SK-N-SH (cell line): ENCODE data around the gene GMPR2. TPM values are rescaled to one million over a fixed set of nuclear protein-coding genes. Genes with fewer than 3 reads are reported as not detected.

ENCODE experiments used
- CTCF ChIA-PET: fragments of 300-600, 350-600 bp; formaldehyde crosslinking; extraction: SDS; loops from one replicate; lab custom pipeline; 2021; lab: Yijun Ruan, JAX
- POLR2A ChIA-PET: fragments of 350-600 bp; sonication (Branson Sonifier 250); formaldehyde crosslinking; extraction: SDS; loops from one replicate; lab custom pipeline; 2020; ENCODE audit warnings: antibody characterized with exemption, inconsistent platforms; lab: Yijun Ruan, JAX
- DNase-seq: peaks from one replicate; pipeline ENCODE4 v3.0.0; 2012
- H2AFZ ChIP-seq: fragments of 200-600 bp; sonication (generic); 2 replicates; pipeline ENCODE4 v1.8.1; 2016; ENCODE audit warnings: antibody characterized with exemption, mild to moderate bottlenecking, low read depth
- H3F3A ChIP-seq: fragments of 200-600 bp; sonication (generic); replicated peaks from 2 replicates; pipeline ENCODE3; 2016; ENCODE audit warnings: antibody characterized with exemption, mild to moderate bottlenecking; ENCODE audit not compliant: insufficient read depth
- H3K27ac ChIP-seq, 2 experiments: fragments of 200-500 bp in 1 of 2; fragments of 200-600 bp in 1 of 2; sonication (Bioruptor generic) in 1 of 2; sonication (generic), shearing (Covaris generic) in 1 of 2; 2 replicates each; pipeline versions ENCODE4 v1.5.1 to v1.6.1; 2014 to 2016; ENCODE audit warnings: low read depth in 2 of 2, inconsistent platforms in 1 of 2, low read length in 1 of 2, mild to moderate bottlenecking in 1 of 2, mixed read lengths in 1 of 2
- H3K27me3 ChIP-seq: fragments of 200-600 bp; sonication (generic), shearing (Covaris generic); 2 replicates; pipeline ENCODE4 v1.6.1; 2016; ENCODE audit warnings: mixed run types; ENCODE audit not compliant: insufficient read depth
- H3K36me3 ChIP-seq, 2 experiments: fragments of 200-500 bp in 1 of 2; fragments of 200-600 bp in 1 of 2; sonication (Bioruptor generic) in 1 of 2; sonication (generic) in 1 of 2; replicated peaks in 1 of 2; 2 replicates each; pipeline versions ENCODE3 to v1.5.1; 2014 to 2016; ENCODE audit warnings: low read length in 1 of 2, mild to moderate bottlenecking in 1 of 2; ENCODE audit not compliant: insufficient read depth in 2 of 2, control insufficient read depth in 1 of 2
- H3K4me1 ChIP-seq, 2 experiments: fragments of 200-500 bp in 1 of 2; fragments of 200-600 bp in 1 of 2; sonication (Bioruptor generic) in 1 of 2; sonication (generic), shearing (Covaris generic) in 1 of 2; 2 replicates each; pipeline versions ENCODE4 v1.5.1 to v1.6.1; 2014 to 2016; ENCODE audit warnings: low read depth in 1 of 2, low read length in 1 of 2, mixed run types in 1 of 2; ENCODE audit not compliant: insufficient read depth in 2 of 2, control insufficient read depth in 1 of 2
- H3K4me2 ChIP-seq: fragments of 200-600 bp; sonication (generic), shearing (Covaris generic); 2 replicates; pipeline ENCODE4 v1.6.1; 2017; ENCODE audit warnings: mixed run types
- H3K4me3 ChIP-seq, 2 experiments: fragments of 200-500 bp in 1 of 2; fragments of 200-600 bp in 1 of 2; sonication (Bioruptor generic) in 1 of 2; sonication (generic), shearing (Covaris generic) in 1 of 2; 2 replicates each; pipeline versions ENCODE4 v1.5.1 to v1.8.1; 2014 to 2016; ENCODE audit warnings: low read depth in 2 of 2, inconsistent platforms in 1 of 2, low read length in 1 of 2, mild to moderate bottlenecking in 1 of 2, mixed read lengths in 1 of 2, moderate library complexity in 1 of 2
- H3K79me2 ChIP-seq: fragments of 200-600 bp; sonication (generic); 2 replicates; pipeline ENCODE4 v1.8.1; 2017; ENCODE audit warnings: mild to moderate bottlenecking; ENCODE audit not compliant: insufficient read depth
- H3K9ac ChIP-seq: fragments of 200-600 bp; sonication (generic); 2 replicates; pipeline ENCODE4 v1.6.1; 2017; ENCODE audit warnings: mixed run types
- H3K9me2 ChIP-seq: fragments of 200-600 bp; sonication (generic); 2 replicates; pipeline ENCODE4 v1.6.1; 2017; ENCODE audit warnings: mixed run types
- H3K9me3 ChIP-seq: fragments of 200-600 bp; sonication (generic); 2 replicates; pipeline ENCODE4 v1.6.1; 2017; ENCODE audit warnings: mixed run types, mild to moderate bottlenecking, moderate library complexity
- H4K20me1 ChIP-seq: fragments of 200-600 bp; sonication (generic); 2 replicates; pipeline ENCODE4 v1.6.1; 2017; ENCODE audit warnings: mild to moderate bottlenecking, mixed run types; ENCODE audit not compliant: insufficient read depth
- ELF1 ChIP-seq: IDR thresholded peaks from 2 replicates; pipeline ENCODE4 v1.4.0; 2012
- EZH2phosphoT487 ChIP-seq: fragments of 200-600 bp; sonication (generic); IDR thresholded peaks from 2 replicates; pipeline ENCODE4 v1.6.1; 2017; ENCODE audit warnings: low read depth, mixed run types, mild to moderate bottlenecking, antibody characterized with exemption, moderate library complexity, borderline replicate concordance
- FOXJ3 ChIP-seq: sonication (generic); formaldehyde crosslinking; IDR thresholded peaks from 2 replicates; pipeline ENCODE4 v1.5.1; 2020; ENCODE audit warnings: mild to moderate bottlenecking, missing genetic modification reagents
- FOXM1 ChIP-seq: IDR thresholded peaks from 2 replicates; pipeline ENCODE4 v1.4.0; 2012; ENCODE audit warnings: low read depth, mild to moderate bottlenecking
- GABPA ChIP-seq: IDR thresholded peaks from 2 replicates; pipeline ENCODE4 v1.4.0; 2012; ENCODE audit warnings: low read depth, mild to moderate bottlenecking
- MEF2A ChIP-seq: IDR thresholded peaks from 2 replicates; pipeline ENCODE4 v1.4.0; 2012; ENCODE audit warnings: low read depth, borderline replicate concordance
- RAD21 ChIP-seq: IDR thresholded peaks from 2 replicates; pipeline ENCODE4 v1.6.1; 2012; ENCODE audit warnings: mild to moderate bottlenecking, low read length
- RCOR1 ChIP-seq: fragments of 150-350 bp; IDR thresholded peaks from 2 replicates; pipeline ENCODE4 v1.6.1; 2017; ENCODE audit warnings: antibody characterized with exemption, low read length
- RFX5 ChIP-seq: IDR thresholded peaks from 2 replicates; pipeline ENCODE4 v1.6.1; 2012; ENCODE audit warnings: mild to moderate bottlenecking, improper control_type of control experiment, low read length
- TEAD4 ChIP-seq: IDR thresholded peaks from 2 replicates; pipeline ENCODE4 v1.4.0; 2012; ENCODE audit warnings: mild to moderate bottlenecking, borderline replicate concordance; ENCODE audit not compliant: insufficient read depth
- WGBS: methylation state at CpG from one replicate; pipeline ENCODE4 v1.1.6; 2017; ENCODE audit warnings: low lambda C conversion rate; 5-methylcytosine and 5-hydroxymethylcytosine counted together
- polyA plus RNA-seq, 3 experiments: library from polyadenylated mRNA; depleted of rRNA; stranded (reverse); fragments of >200 nt; gene quantifications; 2 replicates each; pipeline ENCODE4 v1.2.3, GENCODE V29; 2012
- TF ChIP-seq, protein P1 (sequence below): fragments of 150-350 bp; IDR thresholded peaks from 2 replicates; pipeline ENCODE4 v1.6.1; 2016; ENCODE audit warnings: mild to moderate bottlenecking, low read depth, low read length
- TF ChIP-seq, protein P2 (sequence below): IDR thresholded peaks from 2 replicates; pipeline ENCODE4 v1.4.0; 2012; ENCODE audit warnings: low read depth, borderline replicate concordance
- TF ChIP-seq, protein P3 (sequence below): IDR thresholded peaks from 2 replicates; pipeline ENCODE4 v1.4.0; 2012; ENCODE audit warnings: low read depth, borderline replicate concordance
- TF ChIP-seq, protein P4 (sequence below): fragments of 200-600 bp; sonication (generic); IDR thresholded peaks from 2 replicates; pipeline ENCODE4 v1.6.1; 2017; ENCODE audit warnings: antibody characterized with exemption, mild to moderate bottlenecking, moderate library complexity

The GMPR2 gene
- polyA plus RNA-seq, 1 of the 3 experiments (the other 2 are of a cell fraction): 97.0 TPM

DNA sequence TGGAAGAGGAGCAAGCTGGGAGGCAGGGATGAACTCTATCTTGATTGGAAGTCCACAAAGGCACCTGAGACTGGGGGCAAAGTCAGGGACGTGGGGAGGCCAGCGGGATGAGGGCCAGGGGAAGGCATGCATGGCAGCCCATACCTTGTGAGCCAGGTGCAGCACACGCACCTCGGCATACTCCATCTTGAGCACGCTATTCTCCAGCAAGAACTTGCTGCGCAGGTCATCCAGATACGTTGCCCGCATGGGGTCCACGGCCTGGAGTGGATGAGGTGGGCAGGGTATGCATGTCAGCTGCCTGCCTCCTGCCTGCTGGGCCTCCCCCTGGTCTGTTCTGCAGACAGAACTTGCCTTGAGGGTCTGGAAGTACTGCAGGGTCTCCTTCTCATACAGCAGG, 34.8 kb downstream of the GMPR2 start:
- Histone ChIP-seq H3K4me3 (no peak overlapping the region), H3K9me3 (no peaks in the 10 kb centered on the region), H3K9me2 (no peaks in the 10 kb centered on the region), H3F3A (no peaks in the 10 kb centered on the region), H4K20me1 (no peaks in the 10 kb centered on the region), H3K27ac (no peak overlapping the region), H3K4me2 (no peak overlapping the region), H2AFZ (no peak overlapping the region), H3K4me1 (peaks cover 6 to 8% of the 10 kb centered on the region in 2 experiments; a peak in 2 of 4 replicates), H3K36me3 (peaks cover 0 to 31% of the 10 kb centered on the region in 2 experiments), H3K27me3 (no peaks in the 10 kb centered on the region), H3K79me2 (no peaks in the 10 kb centered on the region; the same call in 1 of the 2 replicates), H3K9ac (no peak overlapping the region)
- 94% methylated on average over 5 of the region's 9 CpGs for WGBS
- CTCF ChIA-PET: interaction anchor here (1.4 to 2.5 kb wide), 4 partner anchors 12 to 40 kb away, joined by 4 to 8 read pairs (median 4); partner anchors contain the start of gene CIDEB
- DNase-seq: no peak
- POLR2A ChIA-PET: no interaction called here
- TF ChIP-seq FOXJ3 (CRISPR knock-in tag) (no peak), ELF1 (no peak), RFX5 (no peak), MEF2A (no peak), TEAD4 (no peak), FOXM1 (no peak), RAD21 (no peak), GABPA (no peak), EZH2phosphoT487 (no peak), RCOR1 (no peak)
- TF ChIP-seq, protein P1, sequence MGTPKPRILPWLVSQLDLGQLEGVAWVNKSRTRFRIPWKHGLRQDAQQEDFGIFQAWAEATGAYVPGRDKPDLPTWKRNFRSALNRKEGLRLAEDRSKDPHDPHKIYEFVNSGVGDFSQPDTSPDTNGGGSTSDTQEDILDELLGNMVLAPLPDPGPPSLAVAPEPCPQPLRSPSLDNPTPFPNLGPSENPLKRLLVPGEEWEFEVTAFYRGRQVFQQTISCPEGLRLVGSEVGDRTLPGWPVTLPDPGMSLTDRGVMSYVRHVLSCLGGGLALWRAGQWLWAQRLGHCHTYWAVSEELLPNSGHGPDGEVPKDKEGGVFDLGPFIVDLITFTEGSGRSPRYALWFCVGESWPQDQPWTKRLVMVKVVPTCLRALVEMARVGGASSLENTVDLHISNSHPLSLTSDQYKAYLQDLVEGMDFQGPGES: no peak
- TF ChIP-seq, protein P2, sequence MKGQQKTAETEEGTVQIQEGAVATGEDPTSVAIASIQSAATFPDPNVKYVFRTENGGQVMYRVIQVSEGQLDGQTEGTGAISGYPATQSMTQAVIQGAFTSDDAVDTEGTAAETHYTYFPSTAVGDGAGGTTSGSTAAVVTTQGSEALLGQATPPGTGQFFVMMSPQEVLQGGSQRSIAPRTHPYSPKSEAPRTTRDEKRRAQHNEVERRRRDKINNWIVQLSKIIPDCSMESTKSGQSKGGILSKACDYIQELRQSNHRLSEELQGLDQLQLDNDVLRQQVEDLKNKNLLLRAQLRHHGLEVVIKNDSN: no peak
- TF ChIP-seq, protein P3, sequence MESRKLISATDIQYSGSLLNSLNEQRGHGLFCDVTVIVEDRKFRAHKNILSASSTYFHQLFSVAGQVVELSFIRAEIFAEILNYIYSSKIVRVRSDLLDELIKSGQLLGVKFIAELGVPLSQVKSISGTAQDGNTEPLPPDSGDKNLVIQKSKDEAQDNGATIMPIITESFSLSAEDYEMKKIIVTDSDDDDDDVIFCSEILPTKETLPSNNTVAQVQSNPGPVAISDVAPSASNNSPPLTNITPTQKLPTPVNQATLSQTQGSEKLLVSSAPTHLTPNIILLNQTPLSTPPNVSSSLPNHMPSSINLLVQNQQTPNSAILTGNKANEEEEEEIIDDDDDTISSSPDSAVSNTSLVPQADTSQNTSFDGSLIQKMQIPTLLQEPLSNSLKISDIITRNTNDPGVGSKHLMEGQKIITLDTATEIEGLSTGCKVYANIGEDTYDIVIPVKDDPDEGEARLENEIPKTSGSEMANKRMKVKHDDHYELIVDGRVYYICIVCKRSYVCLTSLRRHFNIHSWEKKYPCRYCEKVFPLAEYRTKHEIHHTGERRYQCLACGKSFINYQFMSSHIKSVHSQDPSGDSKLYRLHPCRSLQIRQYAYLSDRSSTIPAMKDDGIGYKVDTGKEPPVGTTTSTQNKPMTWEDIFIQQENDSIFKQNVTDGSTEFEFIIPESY: no peak
- TF ChIP-seq, protein P4, sequence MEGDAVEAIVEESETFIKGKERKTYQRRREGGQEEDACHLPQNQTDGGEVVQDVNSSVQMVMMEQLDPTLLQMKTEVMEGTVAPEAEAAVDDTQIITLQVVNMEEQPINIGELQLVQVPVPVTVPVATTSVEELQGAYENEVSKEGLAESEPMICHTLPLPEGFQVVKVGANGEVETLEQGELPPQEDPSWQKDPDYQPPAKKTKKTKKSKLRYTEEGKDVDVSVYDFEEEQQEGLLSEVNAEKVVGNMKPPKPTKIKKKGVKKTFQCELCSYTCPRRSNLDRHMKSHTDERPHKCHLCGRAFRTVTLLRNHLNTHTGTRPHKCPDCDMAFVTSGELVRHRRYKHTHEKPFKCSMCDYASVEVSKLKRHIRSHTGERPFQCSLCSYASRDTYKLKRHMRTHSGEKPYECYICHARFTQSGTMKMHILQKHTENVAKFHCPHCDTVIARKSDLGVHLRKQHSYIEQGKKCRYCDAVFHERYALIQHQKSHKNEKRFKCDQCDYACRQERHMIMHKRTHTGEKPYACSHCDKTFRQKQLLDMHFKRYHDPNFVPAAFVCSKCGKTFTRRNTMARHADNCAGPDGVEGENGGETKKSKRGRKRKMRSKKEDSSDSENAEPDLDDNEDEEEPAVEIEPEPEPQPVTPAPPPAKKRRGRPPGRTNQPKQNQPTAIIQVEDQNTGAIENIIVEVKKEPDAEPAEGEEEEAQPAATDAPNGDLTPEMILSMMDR: no peak
